GM12891 (cell line): Measurements from ENCODE around the gene GNAO1.

ENCODE experiments used
- PAX5 ChIP-seq: IDR thresholded peaks from 2 replicates; pipeline ENCODE4 v1.6.1; 2011; ENCODE audit warnings: low read length, moderate library complexity, mild to moderate bottlenecking; ENCODE audit not compliant: insufficient read depth, severe bottlenecking
- POLR2A ChIP-seq: IDR thresholded peaks from 2 replicates; pipeline ENCODE4 v1.6.1; 2011; ENCODE audit warnings: low read depth, low read length, control low read depth
- POLR2AphosphoS5 ChIP-seq: IDR thresholded peaks from 2 replicates; pipeline ENCODE4 v1.6.1; 2011; ENCODE audit warnings: low read depth, low read length, control low read depth
- POU2F2 ChIP-seq: IDR thresholded peaks from 2 replicates; pipeline ENCODE4 v1.6.1; 2011; ENCODE audit warnings: low read depth, mild to moderate bottlenecking, control low read depth, low read length, moderate library complexity
- SPI1 ChIP-seq: IDR thresholded peaks from 2 replicates; pipeline ENCODE4 v1.6.1; 2011; ENCODE audit warnings: low read depth, low read length, control low read depth
- TAF1 ChIP-seq: IDR thresholded peaks from 2 replicates; pipeline ENCODE4 v1.6.1; 2011; ENCODE audit warnings: low read depth, low read length, control low read depth

DNA sequence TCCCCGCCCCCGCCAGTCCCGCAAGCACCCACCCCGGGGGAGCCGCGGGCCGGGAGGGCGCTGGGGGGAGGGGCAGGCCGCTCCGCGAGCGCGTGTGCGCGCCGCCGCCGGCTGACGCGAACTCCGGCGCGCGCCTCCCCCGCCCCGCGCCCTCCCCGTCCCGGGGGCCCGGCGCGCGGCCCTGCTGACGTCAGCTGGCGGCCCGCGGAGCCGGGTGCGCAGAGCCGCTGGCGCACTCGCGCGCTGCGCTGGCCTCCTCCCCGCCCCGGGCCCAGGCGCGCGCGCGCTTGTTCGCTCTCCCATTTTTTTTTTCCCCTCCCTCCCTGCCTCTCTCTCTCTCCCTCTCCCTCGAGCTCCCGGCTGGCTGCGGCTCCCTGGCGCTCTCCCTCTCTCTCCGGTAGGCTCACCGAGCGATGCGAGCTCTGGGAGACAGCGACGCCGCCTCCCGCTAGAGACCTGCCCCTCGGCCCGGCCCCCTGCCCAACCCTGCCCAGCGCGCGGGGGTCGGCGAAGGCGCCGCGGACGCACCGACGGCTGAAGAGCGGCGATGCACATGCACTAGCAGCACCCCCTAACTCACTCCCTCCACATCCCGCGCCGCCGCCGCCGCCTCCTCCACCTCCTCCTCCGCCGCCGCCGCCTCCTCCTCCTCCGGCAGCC lies at the start of gene GNAO1:
- no peak for TF ChIP-seq TAF1
- TF ChIP-seq SPI1: no peak
- no peak for TF ChIP-seq POLR2AphosphoS5
- no peak for TF ChIP-seq POLR2A
- TF ChIP-seq POU2F2: no peak
- no peak for TF ChIP-seq PAX5
